ENCODE results near the gene KRT72.

GRCh38 chr12:52577316-52577715 is 23.9 kb downstream of the KRT72 start:
- TF ChIP-seq, protein P1, sequence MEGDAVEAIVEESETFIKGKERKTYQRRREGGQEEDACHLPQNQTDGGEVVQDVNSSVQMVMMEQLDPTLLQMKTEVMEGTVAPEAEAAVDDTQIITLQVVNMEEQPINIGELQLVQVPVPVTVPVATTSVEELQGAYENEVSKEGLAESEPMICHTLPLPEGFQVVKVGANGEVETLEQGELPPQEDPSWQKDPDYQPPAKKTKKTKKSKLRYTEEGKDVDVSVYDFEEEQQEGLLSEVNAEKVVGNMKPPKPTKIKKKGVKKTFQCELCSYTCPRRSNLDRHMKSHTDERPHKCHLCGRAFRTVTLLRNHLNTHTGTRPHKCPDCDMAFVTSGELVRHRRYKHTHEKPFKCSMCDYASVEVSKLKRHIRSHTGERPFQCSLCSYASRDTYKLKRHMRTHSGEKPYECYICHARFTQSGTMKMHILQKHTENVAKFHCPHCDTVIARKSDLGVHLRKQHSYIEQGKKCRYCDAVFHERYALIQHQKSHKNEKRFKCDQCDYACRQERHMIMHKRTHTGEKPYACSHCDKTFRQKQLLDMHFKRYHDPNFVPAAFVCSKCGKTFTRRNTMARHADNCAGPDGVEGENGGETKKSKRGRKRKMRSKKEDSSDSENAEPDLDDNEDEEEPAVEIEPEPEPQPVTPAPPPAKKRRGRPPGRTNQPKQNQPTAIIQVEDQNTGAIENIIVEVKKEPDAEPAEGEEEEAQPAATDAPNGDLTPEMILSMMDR (optimal IDR thresholded peaks at IDR 0.05 in 1 of 3, IDR thresholded peaks at IDR 0.05 in 1 of 3, conservative IDR thresholded peaks at IDR 0.05 in 1 of 3; ENCODE audit: extremely low read depth in 1 of 3, insufficient read depth in 2 of 3, low read length in 3 of 3) = no peak
- no peak for TF ChIP-seq EZH2 (IDR thresholded peaks at IDR 0.05; ENCODE audit: low read length)

Data from keratinocyte (primary cell).